ENCODE results near the gene ACTN4. TPM values are rescaled to one million over a fixed set of nuclear protein-coding genes. Genes with fewer than 3 reads are reported as not detected.

Gene ACTN4
- total and polyA plus RNA-seq, 11 donors, result 100 to 307 (median 149) TPM

- no peak overlapping the region for H3K4me3 ChIP-seq
- H3K9me3 ChIP-seq, result no peaks in the 10 kb centered on the region
- no peak for DNase-seq
- intact Hi-C loops (cut with DNase I), result no loop called here
- ATAC-seq, result no peak
- H3K4me1 ChIP-seq, result peaks cover 30 to 100% (median 96%) of the 10 kb centered on the region in 12 donors
- TF ChIP-seq POLR2A (IDR thresholded peaks at IDR 0.05), result no peak
- TF ChIP-seq, protein P1, sequence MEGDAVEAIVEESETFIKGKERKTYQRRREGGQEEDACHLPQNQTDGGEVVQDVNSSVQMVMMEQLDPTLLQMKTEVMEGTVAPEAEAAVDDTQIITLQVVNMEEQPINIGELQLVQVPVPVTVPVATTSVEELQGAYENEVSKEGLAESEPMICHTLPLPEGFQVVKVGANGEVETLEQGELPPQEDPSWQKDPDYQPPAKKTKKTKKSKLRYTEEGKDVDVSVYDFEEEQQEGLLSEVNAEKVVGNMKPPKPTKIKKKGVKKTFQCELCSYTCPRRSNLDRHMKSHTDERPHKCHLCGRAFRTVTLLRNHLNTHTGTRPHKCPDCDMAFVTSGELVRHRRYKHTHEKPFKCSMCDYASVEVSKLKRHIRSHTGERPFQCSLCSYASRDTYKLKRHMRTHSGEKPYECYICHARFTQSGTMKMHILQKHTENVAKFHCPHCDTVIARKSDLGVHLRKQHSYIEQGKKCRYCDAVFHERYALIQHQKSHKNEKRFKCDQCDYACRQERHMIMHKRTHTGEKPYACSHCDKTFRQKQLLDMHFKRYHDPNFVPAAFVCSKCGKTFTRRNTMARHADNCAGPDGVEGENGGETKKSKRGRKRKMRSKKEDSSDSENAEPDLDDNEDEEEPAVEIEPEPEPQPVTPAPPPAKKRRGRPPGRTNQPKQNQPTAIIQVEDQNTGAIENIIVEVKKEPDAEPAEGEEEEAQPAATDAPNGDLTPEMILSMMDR (IDR thresholded peaks at IDR 0.05), result no peak
- no peaks in the 10 kb centered on the region for H3K27me3 ChIP-seq
- peak overlapping the region in 11 of 12 donors; percentile 5 to 96 (median 91) for H3K27ac ChIP-seq
- WGBS, 4 donors, result 79 to 90% (median 80%) methylated on average over 3 to 6 of the region's 6 CpGs
- H3K36me3 ChIP-seq, result peaks cover 3 to 51% (median 28%) of the 10 kb centered on the region in 9 donors
These were observed 49.2 kb downstream of the ACTN4 start for GRCh38 chr19:38696729-38697055.

- Histone ChIP-seq H3K4me3 (no peak overlapping the region), H3K36me3 (peaks cover 3 to 56% (median 33%) of the 10 kb centered on the region in 9 donors), H3K4me1 (peaks cover 26 to 100% (median 95%) of the 10 kb centered on the region in 12 donors), H3K27me3 (no peaks in the 10 kb centered on the region), H3K9me3 (no peaks in the 10 kb centered on the region), H3K27ac (peak overlapping the region in 11 of 12 donors; percentile 23 to 96 (median 86))
- intact Hi-C loops (cut with DNase I), result no loop called here
- no peak for ATAC-seq
- no peak for TF ChIP-seq POLR2A (IDR thresholded peaks at IDR 0.05)
- TF ChIP-seq, protein P1 (IDR thresholded peaks at IDR 0.05), result no peak
- WGBS, 4 donors, result 84 to 92% (median 89%) methylated on average over 6 of the region's 6 CpGs
- DNase-seq, result no peak
These were observed 49.7 kb downstream of the ACTN4 start for GRCh38 chr19:38697197-38697596.

GRCh38 chr19:38697641-38698071, 50.2 kb downstream of the ACTN4 start:
- Histone ChIP-seq H3K9me3 (no peaks in the 10 kb centered on the region), H3K27ac (peak overlapping the region in 11 of 12 donors; percentile 23 to 96 (median 86)), H3K4me3 (no peak overlapping the region), H3K36me3 (peaks cover 3 to 57% (median 37%) of the 10 kb centered on the region in 9 donors), H3K4me1 (peaks cover 21 to 100% (median 93%) of the 10 kb centered on the region in 12 donors), H3K27me3 (no peaks in the 10 kb centered on the region)
- WGBS, 4 donors, result 65 to 87% (median 68%) methylated on average over 7 to 11 of the region's 11 CpGs
- TF ChIP-seq POLR2A (IDR thresholded peaks at IDR 0.05), result no peak
- TF ChIP-seq, protein P1 (IDR thresholded peaks at IDR 0.05), result no peak
- intact Hi-C loops (cut with DNase I), result no loop called here
- ATAC-seq, result no peak
- DNase-seq, result no peak

DNA sequence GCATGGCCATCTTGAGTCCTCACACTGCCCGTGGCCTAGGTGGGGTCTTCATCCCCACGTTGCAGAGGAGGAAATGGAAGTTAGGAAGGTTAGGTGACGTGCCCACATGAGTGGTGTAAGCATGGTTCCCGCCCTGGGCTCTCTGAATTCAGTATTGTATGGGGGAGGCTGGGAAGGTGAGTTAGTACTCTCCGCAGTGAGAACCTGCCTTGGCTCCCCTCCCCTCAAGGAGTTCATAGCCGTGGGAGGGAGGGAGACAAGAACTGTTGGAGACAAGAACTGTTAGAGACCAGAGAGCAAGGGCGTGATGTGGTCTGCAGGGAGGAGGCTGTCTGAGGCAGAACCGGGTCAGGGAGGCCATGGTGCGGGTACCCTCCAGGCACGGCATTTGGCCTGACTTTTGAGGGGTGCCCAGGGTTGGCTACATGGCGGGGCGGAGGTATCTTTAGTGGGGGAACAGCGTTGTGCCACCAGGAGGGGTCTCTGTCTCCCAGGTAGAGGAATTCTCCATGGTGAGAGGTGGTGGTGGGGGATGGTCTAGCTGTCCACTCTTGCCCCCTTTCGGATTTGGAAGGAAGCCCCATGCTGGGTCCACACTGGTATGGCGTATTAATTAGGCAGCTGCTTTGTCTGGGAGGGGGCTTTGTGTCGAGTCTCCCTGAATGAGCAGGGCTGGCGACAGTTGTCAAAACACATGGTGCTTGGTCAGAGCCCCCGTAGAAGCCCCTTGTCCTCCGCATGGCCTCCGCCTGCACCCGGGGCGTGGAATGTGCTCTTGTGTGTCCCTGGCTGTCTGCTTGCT, 51.0 kb downstream of the ACTN4 start:
- peaks cover 3 to 63% (median 45%) of the 10 kb centered on the region in 9 donors for H3K36me3 ChIP-seq
- H3K4me1 ChIP-seq, result peaks cover 14 to 100% (median 86%) of the 10 kb centered on the region in 12 donors
- H3K9me3 ChIP-seq, result no peaks in the 10 kb centered on the region
- no peak overlapping the region for H3K4me3 ChIP-seq
- H3K27ac ChIP-seq, result peak overlapping the region; percentile 23 to 96 (median 84)
- DNase-seq (no peak), ATAC-seq (no peak)
- H3K27me3 ChIP-seq, result no peaks in the 10 kb centered on the region
- 60 to 80% (median 68%) methylated on average over 16 to 22 of the region's 22 CpGs for WGBS, 4 donors
- TF ChIP-seq POLR2A (IDR thresholded peaks at IDR 0.05), result no peak
- TF ChIP-seq, protein P1 (IDR thresholded peaks at IDR 0.05), result peak in 1 of 12 donors; percentile 5
- intact Hi-C loops (cut with DNase I), result no loop called here

Data from heart left ventricle (tissue), 16 donors.